Erythroblast (primary cell): ENCODE data around the gene SLC25A20.

Source experiments
- DNase-seq, 2 experiments: peaks; one replicate each; lab custom pipeline; 2025; lab: John Stamatoyannopoulos, UW
- GATA1 ChIP-seq: IDR thresholded peaks from 2 replicates; pipeline ENCODE4 v1.6.1; 2011; ENCODE audit warnings: low read depth, mild to moderate bottlenecking, control low read depth, low read length, moderate library complexity
- POLR2A ChIP-seq: IDR thresholded peaks from 2 replicates; pipeline ENCODE4 v1.6.1; 2011; ENCODE audit warnings: mild to moderate bottlenecking, low read length

Gene SLC25A20

GRCh38 chr3:48898383-48899234, at the start of gene SLC25A20:
Gene SLC25A20 (minus strand): TSS chr3:48898882. CDS start chr3:48898794, 88 bp downstream.
- peak; percentile 93 to 94 for DNase-seq
- TF ChIP-seq GATA1 (no peak), POLR2A (peak; percentile 65)

DNA sequence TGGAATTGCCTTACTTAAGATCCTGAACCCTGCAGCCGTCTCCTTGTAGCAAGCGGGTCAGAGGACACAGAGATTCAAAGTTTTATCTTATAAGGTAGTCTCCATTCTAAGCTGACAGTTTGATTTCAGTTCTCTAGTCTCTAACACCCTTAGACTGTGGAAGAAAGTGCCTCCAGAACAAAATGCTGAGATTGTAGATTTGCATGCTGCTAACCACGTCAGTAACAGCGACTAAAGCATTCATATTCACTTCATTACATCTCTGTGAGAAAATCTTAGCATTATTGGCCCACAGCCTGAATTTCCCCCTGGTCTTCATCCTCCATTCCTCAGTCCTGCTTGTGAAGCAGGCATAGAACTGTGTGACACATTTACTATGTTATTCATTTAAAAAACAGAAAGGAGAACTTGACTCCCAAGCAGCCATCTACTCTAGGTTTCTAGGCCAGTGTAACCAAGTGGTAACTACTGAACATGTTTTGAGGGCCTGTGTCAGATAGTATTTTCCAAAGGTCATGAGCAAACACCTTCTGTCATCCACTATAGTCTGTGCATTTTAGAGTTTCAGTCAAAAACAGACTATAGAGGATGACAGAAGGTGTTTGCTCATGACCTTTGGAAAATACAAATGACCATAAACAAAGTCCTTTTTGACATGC, 47.3 kb upstream of the SLC25A20 start:
- no peak for TF ChIP-seq GATA1
- no peak for TF ChIP-seq POLR2A
- DNase-seq, result no peak

GRCh38 chr3:48945432-48945831, 46.8 kb upstream of the SLC25A20 start:
- DNase-seq, result no peak
- TF ChIP-seq GATA1 (no peak), POLR2A (no peak)

- TF ChIP-seq GATA1 (no peak), POLR2A (no peak)
- peak; percentile 42 to 55 for DNase-seq
These were observed 40.0 kb upstream of the SLC25A20 start for GRCh38 chr3:48938689-48939088.

- DNase-seq, result no peak
- TF ChIP-seq GATA1 (no peak), POLR2A (no peak)
These were observed 39.5 kb upstream of the SLC25A20 start for GRCh38 chr3:48938156-48938555.

- peak; percentile 70 to 88 for DNase-seq
- TF ChIP-seq GATA1, result no peak
- no peak for TF ChIP-seq POLR2A
These were observed 36.8 kb upstream of the SLC25A20 start for GRCh38 chr3:48935530-48935929.

- no peak for TF ChIP-seq GATA1
- TF ChIP-seq POLR2A, result no peak
- no peak for DNase-seq
These were observed 35.8 kb upstream of the SLC25A20 start for GRCh38 chr3:48934333-48934991.

GRCh38 chr3:48931944-48932580, 33.4 kb upstream of the SLC25A20 start:
- no peak for DNase-seq
- no peak for TF ChIP-seq GATA1
- no peak for TF ChIP-seq POLR2A

- no peak for TF ChIP-seq POLR2A
- DNase-seq, result peak in 1 of 2 experiments; percentile 21
These were observed 31.9 kb upstream of the SLC25A20 start for GRCh38 chr3:48930590-48930989.

DNA sequence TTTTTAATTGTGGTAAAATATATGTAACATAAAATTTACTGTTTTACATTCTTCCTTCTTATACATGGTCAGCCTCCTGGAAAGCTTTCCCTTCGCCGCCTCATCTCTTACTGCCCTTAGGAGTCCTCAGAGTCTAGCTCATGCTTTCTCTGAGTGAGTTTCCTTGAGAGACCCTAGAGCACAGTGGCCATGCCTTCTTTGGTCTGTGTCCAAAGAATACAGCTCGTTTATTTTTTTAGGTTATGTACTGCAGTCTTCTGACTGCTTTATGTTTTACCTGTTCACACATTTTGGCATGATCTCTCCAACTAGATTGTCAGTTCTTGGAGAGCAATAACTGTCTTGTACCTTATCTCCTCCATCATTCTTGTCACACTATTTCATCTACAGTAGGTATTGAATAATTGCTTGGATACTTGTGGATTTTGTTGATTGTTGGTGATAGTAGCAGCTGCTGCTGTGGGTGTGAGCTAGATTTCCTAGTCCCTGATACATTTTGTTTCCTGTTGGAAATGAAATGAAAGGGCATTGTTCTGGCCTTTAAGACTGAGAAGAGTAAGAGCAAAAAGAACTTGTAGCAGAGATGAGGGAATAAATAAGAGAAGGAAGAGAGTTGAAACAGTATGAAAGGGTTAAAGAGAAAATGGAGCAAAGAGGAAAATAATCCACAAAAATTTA, 30.8 kb upstream of the SLC25A20 start:
- TF ChIP-seq GATA1 (no peak), POLR2A (no peak)
- DNase-seq, result no peak

GRCh38 chr3:48928679-48929078, 30.0 kb upstream of the SLC25A20 start:
- TF ChIP-seq GATA1 (no peak), POLR2A (no peak)
- DNase-seq, result no peak

- TF ChIP-seq GATA1, result no peak
- no peak for TF ChIP-seq POLR2A
- DNase-seq, result peak; percentile 43 to 44
These were observed 29.2 kb upstream of the SLC25A20 start for GRCh38 chr3:48927928-48928327.
